Lower lobe of right lung (tissue), 2 donors: ENCODE data around the gene ADCK1. TPM values are rescaled to one million over a fixed set of nuclear protein-coding genes. Genes with fewer than 3 reads are reported as not detected.

Source experiments
- ATAC-seq, 2 donors: fragments of 200-7000 bp; cut with Tn5 transposase; one replicate each; pipeline ENCODE4 v1.9.1; 2020 to 2022; ENCODE audit warnings: mild to moderate bottlenecking in 2 of 2, moderate library complexity in 2 of 2
- DNase-seq: peaks from one replicate; pipeline ENCODE4 v3.0.0-alpha.2; 2020
- H3K27ac ChIP-seq: fragments of 200-600 bp; one replicate; pipeline ENCODE4 v1.8.0; 2022
- H3K27me3 ChIP-seq: fragments of 200-600 bp; one replicate; pipeline ENCODE4 v1.8.0; 2022; ENCODE audit warnings: low read depth
- H3K36me3 ChIP-seq: fragments of 200-600 bp; one replicate; pipeline ENCODE4 v1.8.0; 2022; ENCODE audit warnings: mild to moderate bottlenecking
- H3K4me1 ChIP-seq: fragments of 200-600 bp; one replicate; pipeline ENCODE4 v1.8.0; 2022
- H3K4me3 ChIP-seq: fragments of 200-600 bp; one replicate; pipeline ENCODE4 v1.8.0; 2022; ENCODE audit warnings: mild to moderate bottlenecking
- H3K9me3 ChIP-seq: fragments of 200-600 bp; one replicate; pipeline ENCODE4 v1.8.0; 2022
- intact Hi-C: fragments of 100-400 bp; cut with DNase I; formaldehyde crosslinking; loops from one replicate; pipeline ENCODE4 v1.11.0; 2022
- total RNA-seq: library from RNA; stranded (reverse); fragmentation: NEBNext Ultra II Directional; extraction: Animal tissue kit (Norgen Biotek cat#: 25700); gene quantifications from one replicate; pipeline ENCODE4 v1.2.1, GENCODE V29; 2021
- TF ChIP-seq, protein P1 (sequence below): fragments of 200-600 bp; IDR thresholded peaks from one replicate; pipeline ENCODE4 v1.8.0; 2022; ENCODE audit warnings: antibody characterized with exemption, mild to moderate bottlenecking
- donor health status: DM: no; HTN: yes; CAD: no; lungs with severe emphysema.

ADCK1 gene
- total RNA-seq, 1 donor from 2014 or later = 7.4 TPM

GRCh38 chr14:77976591-77976990 lies 176.7 kb downstream of the ADCK1 start:
- peaks cover 4% of the 10 kb centered on the region for H3K4me1 ChIP-seq
- no peaks in the 10 kb centered on the region for H3K27me3 ChIP-seq
- no peaks in the 10 kb centered on the region for H3K36me3 ChIP-seq
- intact Hi-C loops = no loop called here
- H3K27ac ChIP-seq = no peak overlapping the region
- H3K9me3 ChIP-seq = no peaks in the 10 kb centered on the region
- no peak overlapping the region for H3K4me3 ChIP-seq
- ATAC-seq (no peak), DNase-seq (no peak)
- TF ChIP-seq, protein P1, sequence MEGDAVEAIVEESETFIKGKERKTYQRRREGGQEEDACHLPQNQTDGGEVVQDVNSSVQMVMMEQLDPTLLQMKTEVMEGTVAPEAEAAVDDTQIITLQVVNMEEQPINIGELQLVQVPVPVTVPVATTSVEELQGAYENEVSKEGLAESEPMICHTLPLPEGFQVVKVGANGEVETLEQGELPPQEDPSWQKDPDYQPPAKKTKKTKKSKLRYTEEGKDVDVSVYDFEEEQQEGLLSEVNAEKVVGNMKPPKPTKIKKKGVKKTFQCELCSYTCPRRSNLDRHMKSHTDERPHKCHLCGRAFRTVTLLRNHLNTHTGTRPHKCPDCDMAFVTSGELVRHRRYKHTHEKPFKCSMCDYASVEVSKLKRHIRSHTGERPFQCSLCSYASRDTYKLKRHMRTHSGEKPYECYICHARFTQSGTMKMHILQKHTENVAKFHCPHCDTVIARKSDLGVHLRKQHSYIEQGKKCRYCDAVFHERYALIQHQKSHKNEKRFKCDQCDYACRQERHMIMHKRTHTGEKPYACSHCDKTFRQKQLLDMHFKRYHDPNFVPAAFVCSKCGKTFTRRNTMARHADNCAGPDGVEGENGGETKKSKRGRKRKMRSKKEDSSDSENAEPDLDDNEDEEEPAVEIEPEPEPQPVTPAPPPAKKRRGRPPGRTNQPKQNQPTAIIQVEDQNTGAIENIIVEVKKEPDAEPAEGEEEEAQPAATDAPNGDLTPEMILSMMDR = no peak

GRCh38 chr14:77979171-77979570 lies 179.3 kb downstream of the ADCK1 start:
- H3K27ac ChIP-seq = no peak overlapping the region
- H3K9me3 ChIP-seq = no peaks in the 10 kb centered on the region
- peaks cover 4% of the 10 kb centered on the region for H3K4me1 ChIP-seq
- ATAC-seq (no peak), DNase-seq (no peak)
- intact Hi-C loops = no loop called here
- no peaks in the 10 kb centered on the region for H3K27me3 ChIP-seq
- TF ChIP-seq, protein P1 = no peak
- no peaks in the 10 kb centered on the region for H3K36me3 ChIP-seq
- no peak overlapping the region for H3K4me3 ChIP-seq

DNA sequence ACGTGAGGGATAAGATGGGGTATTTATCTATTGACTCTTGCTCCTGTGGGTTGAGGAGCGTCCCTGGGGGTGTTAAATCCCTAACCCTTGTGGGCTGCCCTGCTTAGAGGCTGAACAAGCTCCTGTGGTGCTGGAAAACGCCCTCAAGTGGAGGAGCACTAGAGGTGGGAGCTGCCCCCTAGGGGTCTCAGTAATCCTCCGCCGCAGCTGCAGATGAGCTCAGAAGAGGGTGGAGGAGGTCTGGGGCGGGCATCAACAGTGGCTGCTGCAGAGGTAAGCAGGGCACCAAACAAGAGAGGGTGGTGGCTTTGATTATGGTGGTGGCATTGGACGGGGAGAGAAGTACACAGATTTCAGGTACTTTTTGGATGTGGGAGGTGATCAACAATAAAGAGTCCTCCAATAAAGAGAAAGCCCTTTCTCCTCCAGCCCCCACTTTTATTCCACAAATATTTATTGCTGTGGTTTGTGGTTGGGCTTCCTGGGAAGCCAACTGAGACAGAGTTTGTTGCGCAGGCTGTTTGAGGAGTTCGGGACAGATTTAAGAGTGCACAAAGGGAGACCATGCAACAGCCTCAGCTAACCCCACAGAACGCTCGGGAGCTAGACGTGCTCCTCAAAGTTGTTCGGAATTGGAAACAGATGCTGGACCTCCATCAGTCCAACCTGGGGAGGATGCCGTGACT lies 179.9 kb downstream of the ADCK1 start:
- TF ChIP-seq, protein P1 = no peak
- ATAC-seq (no peak), DNase-seq (no peak)
- H3K27ac ChIP-seq = no peak overlapping the region
- intact Hi-C loops = no loop called here
- H3K36me3 ChIP-seq = no peaks in the 10 kb centered on the region
- H3K4me1 ChIP-seq = peaks cover 4% of the 10 kb centered on the region
- H3K9me3 ChIP-seq = no peaks in the 10 kb centered on the region
- no peaks in the 10 kb centered on the region for H3K27me3 ChIP-seq
- H3K4me3 ChIP-seq = no peak overlapping the region

DNA sequence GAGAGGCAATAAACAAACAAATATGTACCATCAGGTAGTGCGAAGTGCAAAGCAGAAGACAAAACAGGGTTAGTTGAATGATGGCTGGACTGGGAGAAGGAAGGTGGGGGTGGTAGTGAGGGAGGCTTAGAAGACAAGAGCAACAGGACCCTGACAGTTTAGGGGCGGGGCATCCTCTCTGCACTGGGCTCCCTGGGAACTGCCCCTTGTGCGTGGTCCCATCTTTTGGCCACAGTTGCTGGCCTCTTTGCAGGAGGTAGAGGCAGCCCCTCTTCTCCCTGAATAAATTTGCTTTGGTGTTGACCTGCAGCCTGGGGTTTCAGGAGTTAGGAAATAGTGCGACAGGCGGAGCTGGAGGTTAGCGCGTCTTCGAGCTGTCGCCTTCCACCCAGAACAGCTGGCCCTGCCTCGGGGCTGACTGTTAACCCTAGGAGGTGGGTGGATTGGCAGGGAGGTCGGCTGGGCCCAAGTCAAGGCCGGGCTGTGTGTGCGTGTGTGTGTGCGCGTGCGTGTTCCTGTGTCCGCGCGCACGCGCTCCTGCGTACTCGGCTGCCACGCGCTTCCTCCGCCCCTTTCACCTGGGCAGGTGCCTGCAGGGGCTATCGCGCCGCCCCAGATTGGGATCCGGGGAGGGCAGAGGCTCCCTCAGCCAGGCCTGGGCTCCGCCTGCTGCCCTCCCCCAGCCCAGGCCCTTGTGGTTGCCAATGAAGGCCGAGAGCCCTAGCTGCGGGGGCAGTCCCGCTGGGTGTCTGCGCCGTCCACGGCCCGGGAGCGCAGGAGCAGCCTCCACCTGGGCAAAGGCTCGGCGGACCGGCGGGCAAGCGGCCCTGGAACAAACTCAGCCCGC lies 180.8 kb downstream of the ADCK1 start:
- Histone ChIP-seq H3K27me3 (no peaks in the 10 kb centered on the region), H3K36me3 (no peaks in the 10 kb centered on the region), H3K4me3 (peak overlapping the region; percentile 48), H3K9me3 (no peaks in the 10 kb centered on the region), H3K4me1 (peaks cover 4% of the 10 kb centered on the region), H3K27ac (no peak overlapping the region)
- intact Hi-C loops = no loop called here
- ATAC-seq = peak; percentile 95 to 96
- DNase-seq = peak; percentile 80
- TF ChIP-seq, protein P1 = no peak

Other genes with a start within 250 kb of the ADCK1 start
- gene SPTLC2, start 183.5 kb upstream of the ADCK1 start, total RNA-seq = 46.1 TPM
- 12.5 TPM for gene ALKBH1, start 92.1 kb upstream of the ADCK1 start, total RNA-seq
- 58.0 TPM for gene SLIRP, start 92.0 kb upstream of the ADCK1 start, total RNA-seq
- 61.7 TPM for gene SNW1, start 39.0 kb upstream of the ADCK1 start, total RNA-seq